GM10266 (cell line): ENCODE results near the gene DIS3L2.

Source experiments
- DNase-seq: peaks from one replicate; pipeline ENCODE4 v3.0.0; 2012; ENCODE audit errors: extremely low spot score
- TF ChIP-seq, protein P1 (sequence below): IDR thresholded peaks from 2 replicates; pipeline ENCODE4 v1.5.1; 2012; ENCODE audit warnings: mild to moderate bottlenecking, low read depth; ENCODE audit not compliant: control insufficient read depth, insufficient read depth; ENCODE audit errors: missing control alignments

The DIS3L2 gene

DNA sequence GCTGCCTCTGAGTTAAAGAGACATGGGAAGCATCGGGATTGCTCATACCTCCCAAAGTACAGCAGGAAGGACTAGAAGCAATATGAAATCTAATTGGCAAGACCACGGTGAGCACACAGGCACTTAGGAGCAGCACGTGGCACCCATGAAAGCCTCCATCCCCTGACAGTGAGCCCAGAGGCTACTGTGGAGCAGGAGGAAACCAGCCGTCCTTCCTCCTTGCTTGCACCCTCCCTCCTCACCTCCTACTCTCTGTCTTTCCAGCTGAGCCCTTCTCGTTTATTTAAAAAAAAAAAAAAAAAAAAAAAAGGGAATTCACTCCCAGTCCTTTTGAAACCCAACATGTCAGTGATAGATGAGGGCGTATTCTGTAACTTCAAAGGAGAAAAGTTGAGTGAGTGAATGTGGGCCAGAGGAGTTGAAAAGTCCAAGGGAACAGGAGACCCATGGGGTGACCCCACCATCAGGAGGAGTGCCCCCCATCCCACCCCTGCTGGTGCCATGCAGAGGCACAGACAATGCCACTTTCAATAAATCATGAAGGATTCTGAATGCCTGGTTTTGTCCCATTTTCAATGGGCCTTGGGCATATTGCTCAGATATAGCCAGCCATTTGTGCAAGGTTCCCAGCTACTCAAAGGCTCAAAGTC lies 320.5 kb downstream of the DIS3L2 start:
- DNase-seq = no peak
- TF ChIP-seq, protein P1, sequence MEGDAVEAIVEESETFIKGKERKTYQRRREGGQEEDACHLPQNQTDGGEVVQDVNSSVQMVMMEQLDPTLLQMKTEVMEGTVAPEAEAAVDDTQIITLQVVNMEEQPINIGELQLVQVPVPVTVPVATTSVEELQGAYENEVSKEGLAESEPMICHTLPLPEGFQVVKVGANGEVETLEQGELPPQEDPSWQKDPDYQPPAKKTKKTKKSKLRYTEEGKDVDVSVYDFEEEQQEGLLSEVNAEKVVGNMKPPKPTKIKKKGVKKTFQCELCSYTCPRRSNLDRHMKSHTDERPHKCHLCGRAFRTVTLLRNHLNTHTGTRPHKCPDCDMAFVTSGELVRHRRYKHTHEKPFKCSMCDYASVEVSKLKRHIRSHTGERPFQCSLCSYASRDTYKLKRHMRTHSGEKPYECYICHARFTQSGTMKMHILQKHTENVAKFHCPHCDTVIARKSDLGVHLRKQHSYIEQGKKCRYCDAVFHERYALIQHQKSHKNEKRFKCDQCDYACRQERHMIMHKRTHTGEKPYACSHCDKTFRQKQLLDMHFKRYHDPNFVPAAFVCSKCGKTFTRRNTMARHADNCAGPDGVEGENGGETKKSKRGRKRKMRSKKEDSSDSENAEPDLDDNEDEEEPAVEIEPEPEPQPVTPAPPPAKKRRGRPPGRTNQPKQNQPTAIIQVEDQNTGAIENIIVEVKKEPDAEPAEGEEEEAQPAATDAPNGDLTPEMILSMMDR = no peak

DNA sequence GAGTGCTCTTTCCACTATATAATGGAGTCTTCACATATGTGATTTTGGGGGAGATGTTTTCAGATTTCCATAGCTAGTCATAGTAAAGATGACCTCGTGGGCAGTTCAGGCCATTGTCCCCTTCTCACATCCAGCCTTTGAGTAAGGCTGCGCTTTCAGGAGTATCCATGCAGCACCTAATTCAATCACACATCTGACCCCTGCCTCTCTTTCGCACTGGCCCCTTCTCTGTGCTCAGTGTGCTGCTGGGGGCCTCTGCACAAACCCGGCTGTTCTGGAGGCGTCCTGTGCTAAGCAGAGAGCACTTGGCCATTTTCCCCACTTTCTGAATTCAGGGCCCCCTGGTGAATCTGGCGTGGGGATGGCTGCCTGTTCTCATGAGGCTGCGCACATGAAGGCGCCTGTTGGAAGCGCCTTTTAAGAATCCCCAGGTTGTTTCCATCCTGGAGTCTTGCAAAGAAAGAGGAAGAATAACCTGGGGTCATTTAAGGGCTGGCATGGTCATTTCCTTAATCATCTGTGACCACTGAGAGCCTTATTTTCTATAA lies 321.1 kb downstream of the DIS3L2 start:
- DNase-seq = no peak

DNA sequence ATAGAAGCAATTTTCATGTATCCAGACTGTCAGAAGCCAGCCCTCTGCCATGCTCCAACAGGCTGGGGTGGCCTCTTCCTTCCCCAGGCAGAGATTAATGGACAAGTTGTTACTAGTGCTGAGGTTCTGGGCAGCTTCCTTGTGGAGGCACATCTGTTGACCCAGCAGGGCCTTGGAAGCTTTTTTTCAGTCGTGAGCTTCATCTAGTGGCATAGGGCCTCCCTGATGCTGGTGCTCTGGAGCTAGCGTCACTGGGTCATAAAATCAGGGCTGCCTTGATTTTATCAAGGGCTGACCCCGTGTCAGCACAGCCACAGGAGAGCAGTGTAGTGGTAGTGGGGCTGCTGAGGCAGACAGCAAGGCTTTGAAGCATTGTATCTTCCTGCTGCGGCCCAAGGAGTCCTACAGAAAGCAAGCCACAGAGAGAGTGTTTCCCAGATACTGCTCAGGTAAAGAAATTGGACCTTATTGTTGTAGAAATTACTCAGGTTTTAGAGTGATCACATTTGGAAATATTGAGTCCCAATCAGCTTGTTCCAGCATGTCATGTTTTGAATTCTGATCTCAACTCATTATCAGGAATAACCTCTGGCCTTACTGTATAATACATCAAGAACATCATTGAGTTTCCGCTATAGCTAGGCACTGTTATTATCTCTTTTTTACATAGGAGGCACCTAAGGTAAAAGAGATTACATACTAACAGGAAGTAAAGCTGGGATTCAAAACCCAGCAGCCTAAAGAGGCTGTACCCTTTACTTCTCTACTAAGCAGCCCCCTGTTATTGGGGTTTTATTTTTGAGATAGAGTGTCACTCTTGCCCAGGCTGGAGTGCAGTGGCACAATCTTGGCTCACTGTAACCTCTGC lies 324.7 kb downstream of the DIS3L2 start:
- no peak for DNase-seq
- TF ChIP-seq, protein P1 = no peak

More for the DNA sequence above, 321.1 kb downstream of the DIS3L2 start:
- TF ChIP-seq, protein P1 = no peak

DNA sequence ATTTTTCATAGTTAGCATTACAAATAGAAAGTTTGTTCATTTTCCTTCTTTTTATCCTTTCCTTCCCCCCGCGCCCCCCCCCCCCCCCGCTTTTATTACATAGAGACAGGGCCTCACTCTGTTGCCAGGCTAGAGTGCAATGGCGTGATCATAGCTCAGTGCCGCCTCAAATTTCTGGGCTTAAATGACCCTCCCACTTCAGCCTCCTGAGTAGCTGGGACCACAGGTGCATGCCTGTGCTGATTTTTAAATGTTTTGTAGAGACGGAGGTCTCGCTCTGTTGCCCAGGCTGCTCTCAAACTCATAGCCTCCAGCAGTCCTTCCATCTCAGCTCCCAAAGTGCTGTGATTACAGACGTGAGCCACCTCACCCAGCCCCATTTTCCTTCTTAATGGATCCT lies 325.8 kb downstream of the DIS3L2 start:
- TF ChIP-seq, protein P1 = no peak
- no peak for DNase-seq

DNA sequence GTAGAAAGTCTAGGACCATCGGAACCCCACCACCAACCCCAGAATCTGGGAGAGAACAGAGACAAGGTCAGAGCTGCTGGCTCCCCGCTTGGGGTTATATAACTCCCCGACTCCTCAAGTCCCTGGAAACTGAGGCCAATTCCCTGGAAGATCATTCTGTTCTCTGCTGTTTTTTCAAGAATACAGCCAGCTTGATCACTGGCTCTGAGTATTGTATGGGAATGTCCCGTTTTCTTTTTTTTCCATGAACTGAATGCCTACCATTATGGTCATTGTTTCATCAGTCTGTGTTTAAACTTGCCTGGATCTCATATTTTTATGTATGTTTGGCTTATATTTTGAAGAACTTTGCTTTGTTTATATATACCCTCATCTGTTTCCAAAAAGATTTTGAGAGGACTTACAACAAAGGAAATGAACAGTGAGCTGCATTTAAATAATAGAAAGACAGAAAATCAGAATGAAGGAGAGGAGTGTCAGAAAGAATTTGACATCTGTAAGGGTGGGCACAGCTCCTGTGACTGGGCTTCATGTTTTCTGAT lies 327.0 kb downstream of the DIS3L2 start:
- TF ChIP-seq, protein P1 = no peak
- DNase-seq = no peak

DNA sequence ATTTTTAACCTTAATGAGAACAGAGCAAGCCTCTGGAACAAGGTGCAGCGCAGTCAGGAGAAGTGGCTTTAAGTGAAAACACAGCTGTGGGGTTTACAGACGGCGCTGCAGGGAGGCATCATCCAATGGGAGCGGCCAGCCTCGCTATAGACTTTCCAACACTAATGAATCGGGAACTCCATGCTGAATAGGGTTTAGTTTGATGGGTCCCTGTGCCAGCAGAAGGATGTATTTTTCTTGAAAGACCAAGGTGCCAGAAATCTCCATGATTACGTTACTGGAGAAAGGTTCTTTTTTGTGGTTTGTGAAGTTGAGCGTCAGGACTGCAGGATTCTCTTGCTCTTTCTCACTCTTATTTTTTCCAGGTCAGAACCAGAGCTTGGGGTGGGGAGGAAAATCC lies 329.2 kb downstream of the DIS3L2 start:
- DNase-seq = no peak
- TF ChIP-seq, protein P1 = no peak

DNA sequence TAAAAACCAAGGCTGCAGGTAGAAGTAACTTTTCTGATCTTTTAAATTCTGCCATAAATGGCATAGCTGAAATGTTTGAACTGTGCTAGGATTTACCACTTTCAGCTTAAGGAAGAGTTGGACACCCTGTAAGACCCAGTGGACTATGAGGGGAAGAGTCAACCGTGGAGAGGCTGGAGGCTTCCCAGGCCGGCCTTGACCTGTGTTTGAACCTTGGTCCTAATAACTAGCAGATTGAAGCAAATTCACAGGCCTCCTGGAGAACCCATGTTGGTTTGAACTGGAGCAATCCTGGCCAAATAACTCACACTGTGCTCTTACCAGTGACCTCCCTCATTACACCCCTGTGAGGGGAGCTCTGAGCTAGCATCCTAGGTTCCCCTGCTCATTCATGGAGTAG lies 329.8 kb downstream of the DIS3L2 start:
- TF ChIP-seq, protein P1 = no peak
- DNase-seq = no peak
